K562 (cell line): ENCODE results near the gene COPS6. TPM values are rescaled to one million over a fixed set of nuclear protein-coding genes. Genes with fewer than 3 reads are reported as not detected.

Source experiments
- ARNT ChIP-seq, 2 experiments: fragments of 450-650 bp; IDR thresholded peaks; 2 replicates each; pipeline ENCODE4 v1.6.1; 2016; ENCODE audit warnings: mild to moderate bottlenecking in 1 of 2
- ATF2 ChIP-seq: sonication (generic); formaldehyde crosslinking; IDR thresholded peaks from 2 replicates; pipeline ENCODE4 v1.8.1; 2022; ENCODE audit warnings: missing genetic modification reagents
- CHD4 ChIP-seq: fragments of 200-600 bp; sonication (generic); IDR thresholded peaks from 3 replicates; pipeline ENCODE4 v1.6.1; 2012; ENCODE audit warnings: low read depth, mild to moderate bottlenecking, mixed read lengths, low read length, inconsistent platforms; ENCODE audit not compliant: insufficient read depth, insufficient replicate concordance, poor library complexity, severe bottlenecking
- CTCF ChIP-seq, 3 experiments: IDR thresholded peaks in 2 of 3; conservative IDR thresholded peaks in 1 of 3; 2 replicates each; pipeline ENCODE4 v1.5.1; 2011 to 2012; ENCODE audit warnings: low read length in 3 of 3, mild to moderate bottlenecking in 3 of 3, control low read depth in 2 of 3, improper control_type of control experiment in 1 of 3, inconsistent platforms in 1 of 3, low read depth in 1 of 3, mixed read lengths in 1 of 3, moderate library complexity in 1 of 3; ENCODE audit not compliant: insufficient read depth in 2 of 3
- ETV5 ChIP-seq: sonication (generic); formaldehyde crosslinking; IDR thresholded peaks from 2 replicates; pipeline ENCODE4 v1.4.0; 2020; ENCODE audit warnings: low read depth, mild to moderate bottlenecking, missing genetic modification reagents
- HNRNPLL ChIP-seq: fragments of 200-400 bp; formaldehyde crosslinking; IDR thresholded peaks from 2 replicates; pipeline ENCODE4 v1.6.1; 2017; ENCODE audit warnings: low read length, low read depth, mild to moderate bottlenecking; ENCODE audit not compliant: poor library complexity, severe bottlenecking
- KLF10 ChIP-seq: fragments of 250-450 bp; sonication (Bioruptor Pico); IDR thresholded peaks from 2 replicates; pipeline ENCODE4 v1.6.1; 2021; ENCODE audit warnings: matching md5 sums
- MEF2A ChIP-seq: IDR thresholded peaks from 2 replicates; pipeline ENCODE4 v1.6.1; 2011; ENCODE audit warnings: low read depth, mild to moderate bottlenecking, low read length, moderate library complexity; ENCODE audit not compliant: control insufficient read depth
- MEF2D ChIP-seq: conservative IDR thresholded peaks from 2 replicates; pipeline ENCODE4 v1.6.1; 2016; ENCODE audit warnings: low read depth, missing genetic modification characterization, missing compliant biosample characterization
- MXI1 ChIP-seq: IDR thresholded peaks from 2 replicates; pipeline ENCODE4 v1.6.1; 2011; ENCODE audit warnings: low read depth, mild to moderate bottlenecking, improper control_type of control experiment, low read length
- NR2C1 ChIP-seq, 2 experiments: fragments of 450-650 bp; IDR thresholded peaks; 2 replicates each; pipeline ENCODE4 v1.6.1; 2017; ENCODE audit warnings: mild to moderate bottlenecking in 2 of 2, antibody characterized with exemption in 1 of 2, inconsistent platforms in 1 of 2, missing compliant biosample characterization in 1 of 2, missing genetic modification characterization in 1 of 2
- NR2F6 ChIP-seq: fragments of 450-650 bp; formaldehyde crosslinking; IDR thresholded peaks from 2 replicates; pipeline ENCODE4 v1.4.0; 2020; ENCODE audit warnings: mild to moderate bottlenecking
- SMARCA4 ChIP-seq: fragments of 450-650 bp; IDR thresholded peaks from 2 replicates; pipeline ENCODE4 v1.6.1; 2016
- SRSF7 ChIP-seq: fragments of 200-400 bp; formaldehyde crosslinking; optimal IDR thresholded peaks from 2 replicates; pipeline ENCODE3; 2017; ENCODE audit warnings: mild to moderate bottlenecking, low read depth, low read length
- TEAD4 ChIP-seq, 2 experiments: sonication (generic) in 1 of 2; formaldehyde crosslinking in 1 of 2; IDR thresholded peaks; 2 replicates each; pipeline versions ENCODE4 v1.6.1 to v1.8.0; 2012 to 2022; ENCODE audit warnings: borderline replicate concordance in 1 of 2, inconsistent platforms in 1 of 2, low read length in 1 of 2, mild to moderate bottlenecking in 1 of 2, missing genetic modification reagents in 1 of 2
- WHSC1 ChIP-seq: IDR thresholded peaks from one replicate; pipeline ENCODE4 v1.6.1; 2012; ENCODE audit warnings: low read length, control low read depth, inconsistent platforms
- ZNF174 ChIP-seq: fragments of 250-450 bp; sonication (Bioruptor Pico); IDR thresholded peaks from 2 replicates; pipeline ENCODE4 v1.4.0; 2020; ENCODE audit warnings: mild to moderate bottlenecking
- ZNF239 ChIP-seq: fragments of 250-450 bp; sonication (Bioruptor Pico); IDR thresholded peaks from 2 replicates; pipeline ENCODE4 v1.4.0; 2020; ENCODE audit warnings: mild to moderate bottlenecking
- polyA plus RNA-seq, 8 experiments: library from polyadenylated mRNA; depleted of rRNA in 4 of 8; stranded (reverse) in 5 of 8; unstranded in 3 of 8; fragments of >200 nt; fragmentation: Nextera tagmentation in 2 of 8; fragmentation: Illumina TruSeq in 1 of 8; extraction: Ambion mirVana in 2 of 8; extraction: Trizol in 1 of 8; gene quantifications; 2 replicates each; pipeline versions ENCODE4 v1.2.1 to v1.2.3, GENCODE V29; 2011 to 2014; ENCODE audit warnings: inconsistent platforms in 1 of 8, missing spikeins in 1 of 8
- total RNA-seq, 7 experiments: library from RNA; depleted of rRNA in 6 of 7; stranded (reverse); fragments of >200 nt in 6 of 7; fragmentation: Illumina TruSeq in 2 of 7; extraction: Trizol in 2 of 7; gene quantifications; 2 replicates each; pipeline versions ENCODE4 v1.2.1 to v1.2.3, GENCODE V29; 2011 to 2021; ENCODE audit warnings: low replicate concordance in 1 of 7
- TF ChIP-seq, protein P1 (sequence below): sonication (generic); formaldehyde crosslinking; IDR thresholded peaks from 2 replicates; pipeline ENCODE4 v1.8.0; 2022; ENCODE audit warnings: missing genetic modification reagents, mild to moderate bottlenecking, borderline replicate concordance
- TF ChIP-seq, protein P2 (sequence below): fragments of 250-450 bp; sonication (Bioruptor Pico); IDR thresholded peaks from 2 replicates; pipeline ENCODE4 v1.5.0; 2020; ENCODE audit warnings: mild to moderate bottlenecking

COPS6 gene
- total and polyA plus RNA-seq, 9 of the 15 experiments (the other 6 are each of a cell fraction or from before 2014, with no cell fraction given): 63.0 to 331 (median 168) TPM

DNA sequence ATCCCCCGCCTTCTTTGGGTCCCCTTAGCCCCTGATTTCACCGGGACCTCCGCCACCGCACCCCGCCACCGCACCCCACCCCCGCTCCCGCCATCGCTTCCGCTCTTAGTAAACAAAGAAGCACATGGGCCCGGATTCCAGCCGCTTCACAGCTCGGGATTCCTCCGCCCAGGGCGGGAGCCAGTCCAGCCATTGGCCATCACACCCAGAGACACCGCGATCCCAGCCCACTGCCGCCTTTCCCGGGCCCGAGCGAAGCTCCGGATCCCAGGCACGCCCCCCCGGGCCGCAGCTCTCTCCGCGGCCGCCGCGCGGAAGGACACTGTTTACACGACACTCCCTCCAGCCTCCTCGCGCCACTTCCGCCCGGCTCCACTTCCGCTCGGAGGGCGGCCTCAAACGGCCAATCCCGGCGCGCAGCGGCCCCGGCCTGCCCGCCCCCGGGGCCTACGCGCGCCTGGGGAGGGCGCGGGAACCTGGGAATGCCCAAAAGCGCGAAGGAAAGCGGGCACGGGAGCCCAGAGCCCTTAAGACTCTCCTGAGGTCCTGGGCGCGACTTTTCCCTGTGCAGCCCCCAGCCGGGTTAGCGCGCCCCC, 11.7 kb downstream of the COPS6 start (continued):
- no peak for TF ChIP-seq HNRNPLL
- TF ChIP-seq MEF2D (tag): no peak
- no peak for TF ChIP-seq ZNF174 (CRISPR knock-in tag)
- no peak for TF ChIP-seq KLF10 (CRISPR knock-in tag)
- no peak for TF ChIP-seq ATF2 (CRISPR knock-in tag)
- peak; percentile 85 for TF ChIP-seq MXI1
- no peak for TF ChIP-seq SRSF7
- peak; percentile 67 for TF ChIP-seq TEAD4 (IDR thresholded peaks at IDR 0.05; ENCODE audit: low read length)
- 0 out of 2 replicates have a peak, but pooled peaks have one; percentile 57 for TF ChIP-seq TEAD4 (CRISPR knock-in tag; IDR thresholded peaks at IDR 0.05; ENCODE audit: borderline replicate concordance)
- TF ChIP-seq NR2F6 (CRISPR knock-in tag): no peak
- TF ChIP-seq MEF2A: no peak
- TF ChIP-seq ZNF239 (CRISPR knock-in tag): no peak
- TF ChIP-seq WHSC1: no peak
- TF ChIP-seq, protein P1, sequence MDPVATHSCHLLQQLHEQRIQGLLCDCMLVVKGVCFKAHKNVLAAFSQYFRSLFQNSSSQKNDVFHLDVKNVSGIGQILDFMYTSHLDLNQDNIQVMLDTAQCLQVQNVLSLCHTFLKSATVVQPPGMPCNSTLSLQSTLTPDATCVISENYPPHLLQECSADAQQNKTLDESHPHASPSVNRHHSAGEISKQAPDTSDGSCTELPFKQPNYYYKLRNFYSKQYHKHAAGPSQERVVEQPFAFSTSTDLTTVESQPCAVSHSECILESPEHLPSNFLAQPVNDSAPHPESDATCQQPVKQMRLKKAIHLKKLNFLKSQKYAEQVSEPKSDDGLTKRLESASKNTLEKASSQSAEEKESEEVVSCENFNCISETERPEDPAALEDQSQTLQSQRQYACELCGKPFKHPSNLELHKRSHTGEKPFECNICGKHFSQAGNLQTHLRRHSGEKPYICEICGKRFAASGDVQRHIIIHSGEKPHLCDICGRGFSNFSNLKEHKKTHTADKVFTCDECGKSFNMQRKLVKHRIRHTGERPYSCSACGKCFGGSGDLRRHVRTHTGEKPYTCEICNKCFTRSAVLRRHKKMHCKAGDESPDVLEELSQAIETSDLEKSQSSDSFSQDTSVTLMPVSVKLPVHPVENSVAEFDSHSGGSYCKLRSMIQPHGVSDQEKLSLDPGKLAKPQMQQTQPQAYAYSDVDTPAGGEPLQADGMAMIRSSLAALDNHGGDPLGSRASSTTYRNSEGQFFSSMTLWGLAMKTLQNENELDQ: no peak
- TF ChIP-seq CHD4: no peak
- TF ChIP-seq SMARCA4: no peak
- no peak for TF ChIP-seq CTCF (IDR thresholded peaks at IDR 0.05 in 2 of 3, conservative IDR thresholded peaks at IDR 0.05 in 1 of 3; ENCODE audit: insufficient read depth in 2 of 3, low read depth in 1 of 3, low read length in 3 of 3)
- TF ChIP-seq, protein P2, sequence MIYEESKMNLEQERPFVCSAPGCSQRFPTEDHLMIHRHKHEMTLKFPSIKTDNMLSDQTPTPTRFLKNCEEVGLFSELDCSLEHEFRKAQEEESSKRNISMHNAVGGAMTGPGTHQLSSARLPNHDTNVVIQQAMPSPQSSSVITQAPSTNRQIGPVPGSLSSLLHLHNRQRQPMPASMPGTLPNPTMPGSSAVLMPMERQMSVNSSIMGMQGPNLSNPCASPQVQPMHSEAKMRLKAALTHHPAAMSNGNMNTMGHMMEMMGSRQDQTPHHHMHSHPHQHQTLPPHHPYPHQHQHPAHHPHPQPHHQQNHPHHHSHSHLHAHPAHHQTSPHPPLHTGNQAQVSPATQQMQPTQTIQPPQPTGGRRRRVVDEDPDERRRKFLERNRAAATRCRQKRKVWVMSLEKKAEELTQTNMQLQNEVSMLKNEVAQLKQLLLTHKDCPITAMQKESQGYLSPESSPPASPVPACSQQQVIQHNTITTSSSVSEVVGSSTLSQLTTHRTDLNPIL: no peak; the same call in 1 of the 2 replicates
- TF ChIP-seq NR2C1 (IDR thresholded peaks at IDR 0.05): no peak; the same call in 1 of the 2 replicates
- no peak for TF ChIP-seq NR2C1 (tag; IDR thresholded peaks at IDR 0.05)
- 0 out of 4 replicates have a peak, but pooled peaks of 1 of the 2 experiments have one; percentile 42 for TF ChIP-seq ARNT (IDR thresholded peaks at IDR 0.05)
- TF ChIP-seq ETV5 (CRISPR knock-in tag): peak; percentile 96
